Measurements from ENCODE around the gene KLK12.
"Not testable (repeated sequence)": the region's sequence is repeated elsewhere in the genome, so short reads cannot be mapped to it uniquely, and the experiment has no call there.

Gene KLK12

DNA sequence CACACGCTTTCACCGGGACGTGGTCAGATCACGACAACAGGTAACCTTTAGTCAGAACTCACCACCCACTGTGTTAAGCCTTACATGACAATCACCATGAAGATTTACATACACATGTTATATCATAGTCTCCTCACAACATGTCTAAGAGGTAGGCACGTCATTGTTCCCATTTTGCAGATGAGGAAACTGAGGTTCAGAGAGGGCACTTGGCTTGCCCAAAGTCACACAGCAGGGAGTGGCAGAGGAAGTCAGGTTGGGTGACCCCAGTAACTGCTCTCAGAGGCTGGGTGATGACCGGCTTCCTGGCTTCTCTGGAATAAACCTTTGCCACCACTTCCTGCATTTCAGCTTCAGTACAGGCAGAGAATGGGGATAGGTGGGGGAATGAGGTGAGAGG lies 20.6 kb downstream of the KLK12 start:
- DNase-seq = no peak

DNA sequence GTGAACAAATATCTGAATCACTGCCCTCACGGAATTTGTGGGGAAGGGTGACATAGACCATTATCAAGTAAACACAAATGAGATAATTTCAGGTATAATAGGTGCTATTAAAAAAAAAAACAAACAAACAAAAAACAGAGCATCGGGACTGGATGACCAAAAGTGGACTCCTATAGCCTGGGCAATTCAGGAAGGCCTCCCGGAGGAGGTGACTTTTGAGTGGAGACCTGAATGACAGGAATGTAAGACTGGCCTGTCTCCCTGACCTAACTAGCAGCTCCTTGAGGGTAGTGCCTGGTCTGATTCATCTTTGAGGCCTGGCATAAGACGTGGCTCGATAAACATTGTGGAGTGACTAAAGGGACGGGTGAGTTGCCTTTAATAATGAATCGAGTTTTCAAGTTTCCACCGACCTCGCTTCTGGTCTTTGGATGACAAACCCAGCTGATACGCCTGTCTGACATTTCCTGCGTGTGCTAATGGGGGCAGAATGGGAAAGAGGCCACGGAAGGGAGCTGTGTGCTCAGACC lies 22.1 kb downstream of the KLK12 start:
- no peak for DNase-seq

DNA sequence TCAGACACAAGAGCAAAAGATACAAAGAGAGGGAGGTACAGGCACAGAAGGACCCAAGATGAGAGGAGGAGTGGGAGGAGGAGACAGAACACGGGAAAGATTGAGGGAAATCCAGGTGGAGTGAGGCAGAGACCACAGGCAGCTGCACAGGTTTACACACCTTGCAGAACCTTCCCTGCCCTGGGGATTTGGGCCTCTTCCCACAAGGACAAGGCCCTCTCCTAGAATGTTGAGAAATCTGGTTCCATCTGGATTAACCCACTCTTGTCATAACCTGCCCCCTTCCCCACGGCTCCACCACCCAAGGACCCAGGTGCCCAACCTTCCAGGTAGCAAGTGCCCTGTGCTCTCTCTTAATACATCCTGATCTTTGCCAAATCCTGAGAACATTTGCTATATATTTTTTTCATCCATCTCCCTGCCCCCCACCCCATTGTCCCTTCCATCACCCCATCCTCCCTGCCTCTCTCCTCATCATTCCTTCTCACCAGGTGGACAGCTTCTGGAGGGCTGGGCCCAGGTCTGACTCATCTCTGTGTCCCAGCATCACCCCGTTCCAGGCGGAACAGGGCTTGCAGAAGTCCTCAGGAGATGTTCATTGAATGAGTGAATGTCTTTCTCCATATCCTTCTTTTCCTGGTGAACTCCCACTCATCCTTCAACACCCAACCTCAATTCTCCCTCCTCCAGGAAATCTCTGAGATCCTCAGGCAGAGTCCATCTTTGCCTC lies 24.6 kb downstream of the KLK12 start:
- no peak for DNase-seq

DNA sequence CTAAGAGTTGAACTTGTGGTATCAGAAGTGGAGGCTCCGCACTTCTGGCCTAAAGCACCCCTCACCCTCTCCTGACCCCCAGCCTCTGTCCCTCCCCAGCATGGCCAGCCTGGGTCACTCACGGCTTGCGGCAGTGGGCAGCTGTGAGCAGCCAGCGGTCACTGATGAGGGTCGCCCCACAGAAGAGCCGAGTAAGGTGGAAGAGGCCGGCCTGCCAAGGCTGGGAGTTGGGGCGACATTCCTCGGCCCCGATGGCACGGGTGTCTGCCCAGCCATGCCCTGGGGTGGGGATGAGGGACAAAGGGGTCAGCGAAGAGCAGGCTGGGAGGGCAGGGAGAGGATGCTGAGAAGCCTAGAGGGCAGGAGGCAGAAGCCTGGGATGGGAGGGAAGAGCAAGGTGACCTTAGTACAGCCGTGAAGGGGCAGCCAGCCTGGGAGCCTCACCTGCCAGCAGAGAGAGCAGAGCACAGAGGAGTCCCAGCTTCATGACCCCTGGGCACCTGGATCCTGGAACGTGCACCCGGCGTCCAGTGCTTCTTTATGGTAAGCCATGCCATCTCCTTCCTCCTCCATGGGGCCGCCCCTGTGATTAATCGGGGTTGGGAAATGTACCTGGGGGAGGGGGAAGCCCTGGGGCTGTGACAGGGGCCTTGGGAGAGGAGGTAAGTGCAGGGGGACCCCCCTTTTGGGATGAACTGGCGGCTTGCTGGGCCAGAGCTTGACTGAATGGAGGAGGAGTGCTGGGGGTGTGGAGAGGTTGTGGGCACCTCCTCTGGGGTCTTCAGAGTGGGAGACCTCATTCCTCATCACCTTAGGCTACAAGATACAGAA lies 25.5 kb downstream of the KLK12 start:
- peak in 1 of 3 donors; percentile 25 for DNase-seq

DNA sequence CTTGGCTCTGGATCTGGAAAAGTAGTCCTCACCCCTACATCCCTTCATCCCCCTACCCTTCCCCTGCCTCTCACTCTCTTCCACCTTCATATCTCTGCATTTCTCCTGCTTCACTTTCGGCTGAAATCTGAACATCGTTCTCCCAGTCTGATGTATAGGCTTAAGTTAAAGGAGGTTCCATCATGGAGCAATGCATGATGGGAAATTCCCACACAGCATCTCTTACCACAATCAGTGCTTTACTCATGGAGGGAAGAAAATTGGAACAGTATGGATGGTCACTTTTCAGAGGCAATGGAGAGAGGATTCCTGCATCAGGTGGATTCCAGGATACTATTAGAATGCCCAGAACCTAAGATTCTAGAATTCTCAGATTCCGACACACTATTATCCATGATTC lies 27.3 kb downstream of the KLK12 start:
- DNase-seq = no peak

DNA sequence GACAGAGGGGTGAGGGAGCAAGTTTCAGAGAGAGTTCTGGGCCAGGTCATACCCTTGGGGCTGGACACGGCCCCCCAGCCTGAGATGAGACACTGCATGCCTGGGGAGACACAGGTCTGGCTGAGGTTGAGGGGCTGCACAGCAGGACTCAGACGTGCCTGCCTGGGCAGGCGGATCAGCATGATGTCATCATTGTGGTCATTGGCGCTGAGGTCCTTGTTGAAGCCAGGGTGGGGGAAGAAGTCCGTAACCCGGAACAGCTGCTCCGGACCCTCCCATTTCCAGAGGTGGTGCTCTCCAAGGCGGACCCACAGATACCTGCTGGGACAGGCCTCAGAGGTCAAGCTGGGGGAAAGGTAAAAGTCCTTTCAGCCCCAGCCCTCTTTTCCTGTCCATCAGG lies 28.4 kb downstream of the KLK12 start:
- DNase-seq = no peak

DNA sequence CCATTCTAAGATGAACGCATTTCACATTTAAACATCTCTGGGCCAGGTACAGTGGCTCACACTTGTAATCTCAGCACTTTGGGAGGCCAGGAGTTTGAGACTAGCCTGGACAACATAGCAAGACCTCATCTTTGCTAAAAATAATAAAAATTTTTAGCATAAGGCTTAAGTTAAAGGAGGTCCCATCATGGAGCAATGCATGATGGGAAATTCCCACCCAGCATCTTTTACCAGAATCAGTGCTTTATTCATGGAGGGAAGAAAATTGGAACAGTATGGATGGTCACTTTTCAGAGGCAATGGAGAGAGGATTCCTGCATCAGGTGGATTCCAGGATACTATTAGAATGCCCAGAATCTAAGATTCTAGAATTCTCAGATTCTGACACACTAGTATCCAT lies 29.6 kb downstream of the KLK12 start:
- no peak for DNase-seq

DNA sequence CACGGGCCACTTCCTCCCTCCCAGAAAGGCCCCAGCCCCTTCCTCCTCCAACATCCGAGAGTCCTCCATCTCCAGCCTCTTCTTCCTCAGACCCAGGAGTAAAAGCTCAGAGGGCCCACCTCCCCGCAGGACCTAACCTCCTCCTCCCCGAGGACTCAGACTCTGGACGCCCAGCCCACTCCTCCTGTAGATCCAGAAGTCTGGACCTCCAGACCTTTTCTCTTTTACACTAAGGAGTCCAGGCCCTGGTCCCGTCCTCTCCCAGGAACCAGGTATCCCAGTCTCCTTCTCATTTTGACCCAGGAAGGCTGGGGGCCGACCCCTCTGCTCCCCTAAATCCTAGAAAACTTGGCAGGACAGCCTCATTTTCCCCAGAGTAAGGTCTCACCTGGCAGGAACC lies 31.5 kb downstream of the KLK12 start:
- no peak for DNase-seq

GRCh38 chr19:51002542-51003311 lies 32.1 kb downstream of the KLK12 start:
- DNase-seq = peak; percentile 34 to 68 (median 59)

GRCh38 chr19:51002089-51002532 lies 32.7 kb downstream of the KLK12 start:
- no peak for DNase-seq

- no peak for DNase-seq
Measured at GRCh38 chr19:51001515-51001914, 33.3 kb downstream of the KLK12 start, which contains the start of gene KLK8. KLK8 (minus strand) TSS chr19:51001604; CDS start chr19:51001167, 437 bp downstream.

- no peak for DNase-seq
Measured at GRCh38 chr19:51000981-51001380, 33.8 kb downstream of the KLK12 start.

- no peak for DNase-seq
Measured at GRCh38 chr19:51000426-51000825, 34.4 kb downstream of the KLK12 start.

DNA sequence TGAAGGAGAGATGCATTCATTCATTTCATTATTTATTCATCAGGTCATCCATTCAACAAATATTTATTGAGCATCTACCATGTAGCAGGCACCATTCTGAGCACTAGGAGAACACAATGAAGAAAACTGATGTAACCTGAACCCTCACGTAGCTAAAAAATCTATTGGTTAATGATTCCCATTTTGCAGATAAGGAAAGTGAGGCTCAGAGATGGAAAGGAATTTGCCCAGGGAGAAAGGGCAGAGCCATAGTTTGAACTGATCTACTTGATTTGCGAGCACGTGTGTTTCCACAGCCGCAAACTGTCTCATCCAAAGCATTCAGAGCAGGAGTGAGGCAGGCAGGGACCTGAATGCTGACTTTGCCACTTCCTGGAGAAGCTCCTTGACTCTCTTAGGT lies 36.1 kb downstream of the KLK12 start:
- no peak for DNase-seq

GRCh38 chr19:50998061-50998460 lies 36.7 kb downstream of the KLK12 start:
- no peak for DNase-seq

- DNase-seq = no peak
Measured at GRCh38 chr19:50994129-50994528, 40.7 kb downstream of the KLK12 start.

GRCh38 chr19:50992666-50993035 lies 42.2 kb downstream of the KLK12 start:
- DNase-seq = no peak

GRCh38 chr19:50984416-50984815 lies 50.4 kb downstream of the KLK12 start:
- DNase-seq = not testable (repeated sequence)

DNA sequence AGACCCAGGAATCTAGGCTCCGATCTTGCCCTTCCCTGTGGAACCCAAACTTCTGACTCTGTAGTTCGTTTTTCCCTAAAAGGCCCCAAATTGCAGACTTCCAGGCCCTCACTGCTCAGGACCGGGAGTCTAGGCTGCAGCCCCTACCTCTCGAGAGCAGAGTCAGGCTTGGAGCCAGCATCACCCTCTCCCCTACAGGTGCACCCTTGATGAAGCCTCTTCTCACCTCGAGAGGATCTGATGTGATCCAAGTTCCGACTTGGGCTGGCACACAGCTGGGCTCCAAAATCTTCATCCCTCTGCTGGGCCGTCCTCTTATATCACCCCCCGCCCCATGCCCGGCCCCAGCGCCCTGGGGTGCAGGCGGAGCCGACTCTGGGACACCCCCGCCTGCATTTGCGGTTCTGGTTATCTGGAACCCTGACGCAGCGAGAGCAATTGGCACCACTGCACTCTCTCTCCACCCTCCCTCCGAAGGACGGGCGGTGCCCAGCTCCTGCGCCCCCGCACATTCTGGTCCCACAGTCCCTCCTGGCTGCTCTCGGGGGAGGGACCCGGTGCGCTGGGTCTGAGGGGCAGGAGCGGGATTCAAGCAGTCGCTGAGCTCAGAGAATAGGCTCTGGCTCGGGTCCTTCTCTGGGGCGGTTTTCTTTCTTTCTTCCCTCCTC lies 51.0 kb downstream of the KLK12 start, which contains the start of gene KLK7:
TSS of gene KLK7 (minus strand) at position 293 of the 668 bp plus-strand sequence. CDS start 1,518 bp downstream, outside the sequence.
- DNase-seq = no peak

DNA sequence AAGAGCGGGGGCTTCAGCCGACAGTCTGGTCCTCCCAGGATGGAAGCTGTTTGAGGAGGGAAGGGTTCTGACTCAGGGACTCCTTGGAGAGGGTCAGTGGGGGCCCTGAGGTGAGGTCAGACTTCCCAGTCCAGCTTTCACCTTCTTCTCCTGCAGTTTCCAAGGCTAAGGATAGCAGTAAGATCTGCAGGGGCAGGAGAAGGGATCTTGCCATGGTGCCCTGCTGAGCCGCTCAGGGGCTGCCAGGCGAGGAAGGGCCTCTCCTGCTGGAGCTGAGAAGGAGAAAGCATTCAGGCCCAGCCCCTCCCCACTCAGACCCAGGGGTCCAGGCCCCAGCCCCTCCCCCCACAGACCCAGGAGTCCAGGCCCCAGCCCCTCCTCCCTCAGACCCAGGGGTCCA lies 52.6 kb downstream of the KLK12 start:
- DNase-seq = no peak

DNA sequence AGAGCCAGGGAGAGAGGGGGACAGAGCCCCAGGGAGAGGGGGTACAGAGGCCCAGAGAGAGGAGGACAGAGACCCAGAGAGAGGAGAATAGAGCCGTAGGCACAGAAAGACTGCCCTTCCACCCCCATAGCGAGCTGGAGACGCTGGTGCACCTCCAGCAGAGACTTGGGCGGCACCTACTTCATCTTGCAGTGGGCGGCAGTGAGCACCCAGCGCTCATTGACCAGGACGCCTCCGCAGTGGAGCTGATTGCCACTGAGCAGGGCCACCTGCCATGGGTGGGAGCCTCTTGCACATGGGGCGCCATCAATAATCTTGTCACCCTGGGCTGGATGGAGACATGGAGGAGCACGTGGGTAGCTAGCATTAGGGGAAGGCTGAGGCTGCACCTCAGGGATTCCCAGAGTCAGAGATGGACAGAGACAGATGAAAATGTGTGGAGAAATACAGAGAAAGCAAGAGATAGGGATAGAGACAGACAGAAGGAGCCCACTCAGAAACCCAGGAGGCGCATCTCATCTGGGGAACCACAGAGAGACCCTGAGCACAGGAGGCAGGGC lies 53.1 kb downstream of the KLK12 start:
- DNase-seq = no peak

GRCh38 chr19:50980208-50980607 lies 54.6 kb downstream of the KLK12 start:
- DNase-seq = no peak
